MCF 10A (cell line): ENCODE results near the gene JADE1. TPM values are rescaled to one million over a fixed set of nuclear protein-coding genes. Genes with fewer than 3 reads are reported as not detected.

Experiments
- BruUV-seq: library from RNA; stranded (reverse); fragments of 400-500 nt; replicated peaks from 2 replicates; lab custom pipeline; 2021; lab: Mats Ljungman, UMichigan
- CTCF ChIA-PET: fragments of 300-600 bp; sonication (Branson Sonifier 250); formaldehyde crosslinking; extraction: SDS; loops from one replicate; lab custom pipeline; 2021; ENCODE audit warnings: antibody characterized with exemption, inconsistent platforms; lab: Yijun Ruan, JAX
- POLR2A ChIA-PET: fragments of 300-600, 350-650 bp; sonication (Branson Sonifier 250); formaldehyde crosslinking; extraction: SDS; loops from one replicate; lab custom pipeline; 2020; ENCODE audit warnings: antibody characterized with exemption, inconsistent platforms; lab: Yijun Ruan, JAX
- DNase-seq: peaks from one replicate; pipeline ENCODE4 v3.0.0-alpha.2; 2018; ENCODE audit not compliant: unreplicated experiment
- H3K27ac Mint-ChIP-seq: one replicate; pipeline ENCODE4 v1.8.0; 2022; ENCODE audit warnings: mild to moderate bottlenecking, low read depth, mixed read lengths; ENCODE audit not compliant: unreplicated experiment
- H3K27me3 Mint-ChIP-seq: one replicate; pipeline ENCODE4 v1.8.0; 2022; ENCODE audit warnings: mixed read lengths; ENCODE audit not compliant: insufficient read depth, unreplicated experiment
- H3K36me3 Mint-ChIP-seq: one replicate; pipeline ENCODE4 v1.8.0; 2022; ENCODE audit warnings: mild to moderate bottlenecking, moderate library complexity, mixed read lengths; ENCODE audit not compliant: insufficient read depth, unreplicated experiment
- H3K4me1 Mint-ChIP-seq: one replicate; pipeline ENCODE4 v1.8.0; 2022; ENCODE audit warnings: mixed read lengths; ENCODE audit not compliant: insufficient read depth, unreplicated experiment
- H3K4me3 Mint-ChIP-seq: one replicate; pipeline ENCODE4 v1.8.0; 2022; ENCODE audit warnings: mild to moderate bottlenecking, moderate library complexity, mixed read lengths; ENCODE audit not compliant: unreplicated experiment
- H3K9me3 Mint-ChIP-seq: one replicate; pipeline ENCODE4 v1.8.0; 2022; ENCODE audit warnings: mixed read lengths; ENCODE audit not compliant: unreplicated experiment
- intact Hi-C: fragments of 100-400 bp; cut with micrococcal nuclease; formaldehyde crosslinking; loops from 2 replicates; pipeline ENCODE4 v1.14.1; 2022
- total RNA-seq: library from RNA; stranded (reverse); gene quantifications from 2 replicates; pipeline ENCODE4 v1.2.3, GENCODE V29; 2022
- TF ChIP-seq, protein P1 (sequence below): fragments of 200-600 bp; IDR thresholded peaks from one replicate; pipeline ENCODE4 v1.8.0; 2022; ENCODE audit warnings: antibody characterized with exemption, mild to moderate bottlenecking; ENCODE audit not compliant: unreplicated experiment

Gene JADE1
- total RNA-seq, 1 experiment from 2014 or later, result 25.9 TPM

DNA sequence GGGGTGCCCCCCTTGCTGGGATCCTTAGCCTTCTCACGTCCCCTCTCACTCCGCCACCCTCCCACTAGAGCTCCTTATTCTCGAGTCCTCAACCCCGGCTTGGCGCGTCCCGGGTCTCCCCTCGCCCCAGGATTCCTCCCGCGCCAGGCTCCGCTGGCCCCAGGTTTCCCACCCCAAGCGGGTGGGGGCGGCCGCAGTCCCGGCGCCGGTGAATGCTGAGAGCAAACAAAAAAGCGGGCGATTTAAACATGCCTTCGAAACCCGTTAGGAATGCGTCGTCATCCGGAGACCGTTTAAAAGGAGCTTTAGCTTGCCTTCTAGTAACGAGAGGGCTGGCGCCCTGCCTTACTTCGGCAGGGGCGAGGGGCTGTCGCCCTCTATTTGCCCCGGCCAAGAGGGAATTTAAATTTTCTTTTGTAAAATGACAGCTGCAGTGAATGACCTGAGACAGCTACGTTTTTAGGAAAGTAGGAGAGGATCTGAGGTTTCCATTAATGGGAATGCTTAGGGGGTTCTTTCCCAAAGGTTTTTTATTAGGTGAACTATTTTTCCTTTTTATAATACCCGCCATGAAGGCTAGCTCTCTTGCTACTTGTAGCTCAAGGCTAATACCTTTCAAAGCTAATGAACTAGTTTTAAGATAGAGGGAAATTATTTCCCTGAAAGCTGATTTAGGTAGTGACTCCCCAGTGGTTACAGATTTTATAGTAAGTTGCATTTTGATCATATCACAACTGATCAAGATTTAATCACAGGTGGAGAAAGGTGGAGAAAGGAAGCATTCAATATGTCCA is 3.1 kb downstream of the JADE1 start:
- H3K4me3 Mint-ChIP-seq, result peak overlapping the region; percentile 93
- DNase-seq, result peak; percentile 66
- intact Hi-C loops, result loop anchor here (1.0 to 5.0 kb wide), 2 partner anchors 280 to 525 kb away; partner anchors contain the start of genes PGRMC2 and SCLT1
- TSS peak; percentile 42 for BruUV-seq
- H3K36me3 Mint-ChIP-seq, result peaks cover 22% of the 10 kb centered on the region
- no peaks in the 10 kb centered on the region for H3K27me3 Mint-ChIP-seq
- H3K9me3 Mint-ChIP-seq, result no peaks in the 10 kb centered on the region
- POLR2A ChIA-PET, result interaction anchor here (0.8 to 3.5 kb wide), 23 partner anchors 8 to 526 kb away, joined by 3 to 42 read pairs (median 6); partner anchors contain the start of genes C4orf33 and PGRMC2
- TF ChIP-seq, protein P1, sequence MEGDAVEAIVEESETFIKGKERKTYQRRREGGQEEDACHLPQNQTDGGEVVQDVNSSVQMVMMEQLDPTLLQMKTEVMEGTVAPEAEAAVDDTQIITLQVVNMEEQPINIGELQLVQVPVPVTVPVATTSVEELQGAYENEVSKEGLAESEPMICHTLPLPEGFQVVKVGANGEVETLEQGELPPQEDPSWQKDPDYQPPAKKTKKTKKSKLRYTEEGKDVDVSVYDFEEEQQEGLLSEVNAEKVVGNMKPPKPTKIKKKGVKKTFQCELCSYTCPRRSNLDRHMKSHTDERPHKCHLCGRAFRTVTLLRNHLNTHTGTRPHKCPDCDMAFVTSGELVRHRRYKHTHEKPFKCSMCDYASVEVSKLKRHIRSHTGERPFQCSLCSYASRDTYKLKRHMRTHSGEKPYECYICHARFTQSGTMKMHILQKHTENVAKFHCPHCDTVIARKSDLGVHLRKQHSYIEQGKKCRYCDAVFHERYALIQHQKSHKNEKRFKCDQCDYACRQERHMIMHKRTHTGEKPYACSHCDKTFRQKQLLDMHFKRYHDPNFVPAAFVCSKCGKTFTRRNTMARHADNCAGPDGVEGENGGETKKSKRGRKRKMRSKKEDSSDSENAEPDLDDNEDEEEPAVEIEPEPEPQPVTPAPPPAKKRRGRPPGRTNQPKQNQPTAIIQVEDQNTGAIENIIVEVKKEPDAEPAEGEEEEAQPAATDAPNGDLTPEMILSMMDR, result no peak
- peak overlapping the region; percentile 39 for H3K27ac Mint-ChIP-seq
- CTCF ChIA-PET, result interaction anchor here (0.5 to 2.9 kb wide), 19 partner anchors 10 to 778 kb away, joined by 3 to 15 read pairs (median 4); no protein-coding TSS in a partner anchor
- H3K4me1 Mint-ChIP-seq, result peaks cover 10% of the 10 kb centered on the region

- Mint-ChIP-seq H3K9me3 (no peaks in the 10 kb centered on the region), H3K4me3 (peak overlapping the region; percentile 93), H3K4me1 (peaks cover 11% of the 10 kb centered on the region), H3K27me3 (no peaks in the 10 kb centered on the region), H3K27ac (no peak overlapping the region), H3K36me3 (peaks cover 28% of the 10 kb centered on the region)
- no peak for DNase-seq
- TF ChIP-seq, protein P1, result no peak
- CTCF ChIA-PET, result interaction anchor here (1.0 to 2.9 kb wide), 4 partner anchors 49 to 386 kb away, joined by 5 to 15 read pairs (median 7); no protein-coding TSS in a partner anchor
- intact Hi-C loops, result loop anchor here (5.0 kb wide), 1 partner anchor 278 kb away; the partner anchor contains the start of gene SCLT1
- POLR2A ChIA-PET, result interaction anchor here (0.6 to 3.5 kb wide), 4 partner anchors 7 to 528 kb away, joined by 3 to 42 read pairs (median 13); no protein-coding TSS in a partner anchor
- no TSS peak for BruUV-seq
These were observed 4.5 kb downstream of the JADE1 start for GRCh38 chr4:128813965-128814364.

DNA sequence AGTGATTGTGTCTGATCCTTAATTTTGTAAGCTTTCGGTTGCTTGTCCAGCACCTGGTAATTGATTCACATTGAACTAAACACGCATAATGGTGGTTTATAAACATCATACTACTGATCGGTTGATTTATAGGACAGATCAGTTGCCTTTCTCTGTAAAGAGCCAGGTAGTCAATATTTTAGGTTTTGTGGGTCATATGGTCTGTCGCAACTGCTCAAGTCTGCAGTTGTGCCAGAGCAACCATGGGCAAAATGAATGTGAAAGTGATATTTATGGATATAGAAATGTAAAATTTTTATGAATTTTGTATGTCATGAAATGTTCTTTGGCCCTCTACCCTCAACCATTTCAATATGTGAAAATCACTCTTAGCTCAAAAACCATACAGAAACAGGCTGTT is 8.9 kb downstream of the JADE1 start:
- Mint-ChIP-seq H3K27me3 (no peaks in the 10 kb centered on the region), H3K4me3 (no peak overlapping the region), H3K4me1 (peaks cover 13% of the 10 kb centered on the region), H3K27ac (no peak overlapping the region), H3K9me3 (no peaks in the 10 kb centered on the region), H3K36me3 (peaks cover 22% of the 10 kb centered on the region)
- intact Hi-C loops, result no loop called here
- CTCF ChIA-PET, result interaction anchor here (0.9 to 1.5 kb wide), 2 partner anchors 44 to 45 kb away, joined by 3 to 4 read pairs; no protein-coding TSS in a partner anchor
- BruUV-seq, result no TSS peak
- TF ChIP-seq, protein P1, result no peak
- no peak for DNase-seq
- POLR2A ChIA-PET, result interaction anchor here (1.0 kb wide), 1 partner anchor 527 kb away, joined by 5 read pairs; no protein-coding TSS in a partner anchor
